DND-41 (cell line): ENCODE results near the gene LRP1.

ENCODE experiments used
- ATAC-seq: fragments of 200-7000 bp; cut with Tn5 transposase; 3 replicates; pipeline ENCODE4 v1.9.1; 2021; ENCODE audit warnings: low read depth; ENCODE audit not compliant: insufficient read depth
- DNase-seq: peaks from one replicate; pipeline ENCODE4 v3.0.0-alpha.2; 2020
- H2AFZ ChIP-seq: 2 replicates; pipeline ENCODE4 v1.6.0; 2012; ENCODE audit warnings: low read depth, low read length
- H3K27ac ChIP-seq: 2 replicates; pipeline ENCODE4 v1.5.1; 2012; ENCODE audit warnings: low read length, inconsistent platforms
- H3K27me3 ChIP-seq: fragments of 200-600 bp; sonication (generic); 2 replicates; pipeline ENCODE4 v1.6.0; 2012; ENCODE audit warnings: low read length, mild to moderate bottlenecking, inconsistent platforms; ENCODE audit not compliant: insufficient read depth, poor library complexity
- H3K36me3 ChIP-seq: 2 replicates; pipeline ENCODE4 v1.5.1; 2012; ENCODE audit warnings: low read length, inconsistent platforms; ENCODE audit not compliant: insufficient read depth
- H3K4me1 ChIP-seq: 2 replicates; pipeline ENCODE4 v1.5.1; 2012; ENCODE audit warnings: mild to moderate bottlenecking, low read length; ENCODE audit not compliant: insufficient read depth
- H3K4me2 ChIP-seq: 2 replicates; pipeline ENCODE4 v1.6.0; 2012; ENCODE audit warnings: mild to moderate bottlenecking, moderate library complexity, low read length, inconsistent platforms; ENCODE audit not compliant: insufficient read depth
- H3K4me3 ChIP-seq, 2 experiments: fragments of 200-600 bp in 1 of 2; shearing (Covaris generic) in 1 of 2; 2 replicates each; pipeline ENCODE4 v1.5.1; 2012 to 2016; ENCODE audit warnings: inconsistent platforms in 2 of 2, low read length in 2 of 2, mild to moderate bottlenecking in 2 of 2, low read depth in 1 of 2, moderate library complexity in 1 of 2
- H3K79me2 ChIP-seq: 2 replicates; pipeline ENCODE4 v1.6.0; 2012; ENCODE audit warnings: low read length, inconsistent platforms; ENCODE audit not compliant: insufficient read depth
- H3K9ac ChIP-seq: 2 replicates; pipeline ENCODE4 v1.6.0; 2012; ENCODE audit warnings: low read depth, mild to moderate bottlenecking, inconsistent platforms, low read length, moderate library complexity
- H3K9me3 ChIP-seq: 2 replicates; pipeline ENCODE4 v1.5.1; 2012; ENCODE audit warnings: low read length, moderate library complexity, mild to moderate bottlenecking, inconsistent platforms; ENCODE audit not compliant: insufficient read depth, severe bottlenecking
- H4K20me1 ChIP-seq: 2 replicates; pipeline ENCODE4 v1.6.0; 2012; ENCODE audit warnings: low read length; ENCODE audit not compliant: insufficient read depth
- EZH2 ChIP-seq: IDR thresholded peaks from 3 replicates; pipeline ENCODE4 v1.6.1; 2012; ENCODE audit warnings: borderline replicate concordance, low read depth, mild to moderate bottlenecking, moderate library complexity, low read length, inconsistent platforms; ENCODE audit not compliant: severe bottlenecking
- TF ChIP-seq, protein P1 (sequence below): IDR thresholded peaks from 2 replicates; pipeline ENCODE4 v1.5.1; 2012; ENCODE audit warnings: borderline replicate concordance, low read length, moderate library complexity, mild to moderate bottlenecking; ENCODE audit not compliant: poor library complexity, severe bottlenecking; ENCODE audit errors: extremely low read depth

Gene LRP1

DNA sequence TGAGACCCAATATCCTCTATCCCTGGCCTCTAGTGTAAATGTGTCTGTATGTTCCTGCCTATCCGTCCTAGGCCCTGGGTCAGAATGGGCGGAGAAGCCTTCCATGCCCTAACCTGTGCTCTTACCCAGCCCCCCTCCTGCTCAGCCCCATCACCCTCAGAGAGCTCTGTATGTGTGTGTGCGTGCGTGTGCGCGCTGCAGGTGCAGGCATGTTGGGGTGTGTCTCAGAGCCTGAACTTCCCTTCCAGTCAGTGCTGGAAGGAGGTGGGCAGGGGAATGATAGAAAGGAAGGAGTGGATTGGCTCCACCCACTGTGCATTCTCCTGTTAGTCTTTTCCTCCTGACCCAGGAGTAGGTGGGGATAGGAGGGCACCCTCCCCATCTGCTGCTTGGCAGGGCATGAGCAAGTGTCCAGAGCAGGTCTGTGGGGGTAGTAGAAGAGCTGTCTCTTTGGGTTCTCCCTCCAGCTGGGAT lies 32.1 kb upstream of the LRP1 start:
- no peaks in the 10 kb centered on the region for H3K79me2 ChIP-seq
- H3K9ac ChIP-seq: no peak overlapping the region
- H4K20me1 ChIP-seq: peaks cover 16% of the 10 kb centered on the region
- H3K36me3 ChIP-seq: peaks cover 73% of the 10 kb centered on the region
- H3K4me3 ChIP-seq: no peak overlapping the region
- DNase-seq (no peak), ATAC-seq (no peak)
- H2AFZ ChIP-seq: no peak overlapping the region
- TF ChIP-seq, protein P1, sequence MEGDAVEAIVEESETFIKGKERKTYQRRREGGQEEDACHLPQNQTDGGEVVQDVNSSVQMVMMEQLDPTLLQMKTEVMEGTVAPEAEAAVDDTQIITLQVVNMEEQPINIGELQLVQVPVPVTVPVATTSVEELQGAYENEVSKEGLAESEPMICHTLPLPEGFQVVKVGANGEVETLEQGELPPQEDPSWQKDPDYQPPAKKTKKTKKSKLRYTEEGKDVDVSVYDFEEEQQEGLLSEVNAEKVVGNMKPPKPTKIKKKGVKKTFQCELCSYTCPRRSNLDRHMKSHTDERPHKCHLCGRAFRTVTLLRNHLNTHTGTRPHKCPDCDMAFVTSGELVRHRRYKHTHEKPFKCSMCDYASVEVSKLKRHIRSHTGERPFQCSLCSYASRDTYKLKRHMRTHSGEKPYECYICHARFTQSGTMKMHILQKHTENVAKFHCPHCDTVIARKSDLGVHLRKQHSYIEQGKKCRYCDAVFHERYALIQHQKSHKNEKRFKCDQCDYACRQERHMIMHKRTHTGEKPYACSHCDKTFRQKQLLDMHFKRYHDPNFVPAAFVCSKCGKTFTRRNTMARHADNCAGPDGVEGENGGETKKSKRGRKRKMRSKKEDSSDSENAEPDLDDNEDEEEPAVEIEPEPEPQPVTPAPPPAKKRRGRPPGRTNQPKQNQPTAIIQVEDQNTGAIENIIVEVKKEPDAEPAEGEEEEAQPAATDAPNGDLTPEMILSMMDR: no peak
- no peak for TF ChIP-seq EZH2
- no peak overlapping the region for H3K27ac ChIP-seq
- H3K27me3 ChIP-seq: no peaks in the 10 kb centered on the region
- H3K9me3 ChIP-seq: no peaks in the 10 kb centered on the region
- H3K4me2 ChIP-seq: no peak overlapping the region
- no peaks in the 10 kb centered on the region for H3K4me1 ChIP-seq

- Histone ChIP-seq H3K27ac (no peak overlapping the region), H3K79me2 (no peaks in the 10 kb centered on the region), H3K9ac (no peak overlapping the region), H4K20me1 (peaks cover 16% of the 10 kb centered on the region), H3K9me3 (no peaks in the 10 kb centered on the region), H3K4me1 (no peaks in the 10 kb centered on the region), H3K27me3 (no peaks in the 10 kb centered on the region), H2AFZ (no peak overlapping the region), H3K4me3 (no peak overlapping the region), H3K4me2 (no peak overlapping the region), H3K36me3 (peaks cover 66% of the 10 kb centered on the region)
- no peak for DNase-seq
- TF ChIP-seq EZH2: no peak
- TF ChIP-seq, protein P1: no peak
- ATAC-seq: no peak
Measured at GRCh38 chr12:57096748-57097553, 31.3 kb upstream of the LRP1 start.

DNA sequence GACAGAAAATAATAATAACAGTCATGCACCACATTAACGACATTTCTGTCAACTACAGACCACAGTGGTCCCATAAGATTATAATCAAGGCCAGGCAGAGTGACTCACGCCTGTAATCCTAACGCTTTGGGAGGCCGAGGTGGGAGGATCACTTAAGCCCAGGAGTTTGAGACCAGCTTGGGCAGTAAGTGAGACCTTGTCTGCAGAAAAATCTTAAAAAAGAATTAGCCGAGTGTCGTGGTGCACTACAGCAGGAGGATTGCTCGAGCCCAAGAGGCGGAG lies 30.8 kb upstream of the LRP1 start:
- no peak overlapping the region for H3K27ac ChIP-seq
- no peaks in the 10 kb centered on the region for H3K4me1 ChIP-seq
- no peaks in the 10 kb centered on the region for H3K27me3 ChIP-seq
- H3K4me2 ChIP-seq: no peak overlapping the region
- H3K4me3 ChIP-seq: no peak overlapping the region
- H4K20me1 ChIP-seq: peaks cover 11% of the 10 kb centered on the region
- TF ChIP-seq EZH2: no peak
- TF ChIP-seq, protein P1: no peak
- H3K9ac ChIP-seq: no peak overlapping the region
- H2AFZ ChIP-seq: no peak overlapping the region
- no peak for DNase-seq
- H3K79me2 ChIP-seq: no peaks in the 10 kb centered on the region
- no peak for ATAC-seq
- no peaks in the 10 kb centered on the region for H3K9me3 ChIP-seq
- H3K36me3 ChIP-seq: peaks cover 63% of the 10 kb centered on the region
